Glutamatergic neuron (in vitro differentiated cells): ENCODE data around the gene GTF3C2. TPM values are rescaled to one million over a fixed set of nuclear protein-coding genes. Genes with fewer than 3 reads are reported as not detected.

Experiments used
- DNase-seq: peaks from one replicate; pipeline ENCODE4 v3.0.0; 2022
- H3K27ac Mint-ChIP-seq: one replicate; pipeline ENCODE4 v1.8.0; 2020; ENCODE audit warnings: mild to moderate bottlenecking, mixed read lengths, inconsistent platforms; ENCODE audit not compliant: unreplicated experiment
- H3K27me3 Mint-ChIP-seq: one replicate; pipeline ENCODE4 v1.8.0; 2020; ENCODE audit warnings: mild to moderate bottlenecking, moderate library complexity, mixed read lengths, inconsistent platforms; ENCODE audit not compliant: unreplicated experiment
- H3K36me3 Mint-ChIP-seq: one replicate; pipeline ENCODE4 v1.8.0; 2020; ENCODE audit warnings: mild to moderate bottlenecking, mixed read lengths, inconsistent platforms; ENCODE audit not compliant: unreplicated experiment
- H3K4me1 Mint-ChIP-seq: one replicate; pipeline ENCODE4 v1.8.0; 2020; ENCODE audit warnings: mild to moderate bottlenecking, low read depth, mixed read lengths, inconsistent platforms; ENCODE audit not compliant: unreplicated experiment
- H3K4me3 Mint-ChIP-seq: one replicate; pipeline ENCODE4 v1.8.0; 2020; ENCODE audit warnings: mild to moderate bottlenecking, mixed read lengths, inconsistent platforms; ENCODE audit not compliant: unreplicated experiment
- H3K9me3 Mint-ChIP-seq: one replicate; pipeline ENCODE4 v1.8.0; 2020; ENCODE audit warnings: mild to moderate bottlenecking, moderate library complexity, mixed read lengths, inconsistent platforms; ENCODE audit not compliant: unreplicated experiment
- total RNA-seq: library from RNA; stranded (reverse); fragmentation: NEBNext Ultra II Directional; extraction: Animal tissue kit (Norgen Biotek cat#: 25700); gene quantifications from one replicate; pipeline ENCODE4 v1.2.1, GENCODE V29; 2021; ENCODE audit not compliant: unreplicated experiment
- TF ChIP-seq, protein P1 (sequence below): fragments of 200-600 bp; sonication (generic); IDR thresholded peaks from one replicate; pipeline ENCODE4 v1.5.0; 2021; ENCODE audit not compliant: partially characterized antibody, unreplicated experiment

The GTF3C2 gene
- total RNA-seq, 1 donor from 2014 or later = 111 TPM

DNA sequence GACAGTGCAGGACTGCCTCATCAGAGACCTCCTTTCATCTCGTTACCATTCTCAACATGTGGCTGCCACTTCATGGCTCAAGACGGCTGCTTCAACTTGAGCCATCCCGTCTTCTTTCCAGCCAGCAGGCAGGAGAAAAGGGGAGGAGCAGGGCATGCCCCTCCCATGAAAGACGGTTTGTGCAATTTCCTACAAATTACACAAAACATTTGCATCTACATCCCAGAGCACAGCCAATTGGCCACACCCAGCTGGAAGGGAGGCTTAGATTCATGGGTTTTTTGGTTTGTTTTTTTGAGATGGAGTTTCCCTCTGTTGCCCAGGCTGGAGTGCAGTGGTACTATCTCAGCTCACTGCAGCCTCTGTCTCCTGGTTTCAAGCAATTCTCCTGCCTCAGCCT, 60.1 kb downstream of the GTF3C2 start:
- TF ChIP-seq, protein P1, sequence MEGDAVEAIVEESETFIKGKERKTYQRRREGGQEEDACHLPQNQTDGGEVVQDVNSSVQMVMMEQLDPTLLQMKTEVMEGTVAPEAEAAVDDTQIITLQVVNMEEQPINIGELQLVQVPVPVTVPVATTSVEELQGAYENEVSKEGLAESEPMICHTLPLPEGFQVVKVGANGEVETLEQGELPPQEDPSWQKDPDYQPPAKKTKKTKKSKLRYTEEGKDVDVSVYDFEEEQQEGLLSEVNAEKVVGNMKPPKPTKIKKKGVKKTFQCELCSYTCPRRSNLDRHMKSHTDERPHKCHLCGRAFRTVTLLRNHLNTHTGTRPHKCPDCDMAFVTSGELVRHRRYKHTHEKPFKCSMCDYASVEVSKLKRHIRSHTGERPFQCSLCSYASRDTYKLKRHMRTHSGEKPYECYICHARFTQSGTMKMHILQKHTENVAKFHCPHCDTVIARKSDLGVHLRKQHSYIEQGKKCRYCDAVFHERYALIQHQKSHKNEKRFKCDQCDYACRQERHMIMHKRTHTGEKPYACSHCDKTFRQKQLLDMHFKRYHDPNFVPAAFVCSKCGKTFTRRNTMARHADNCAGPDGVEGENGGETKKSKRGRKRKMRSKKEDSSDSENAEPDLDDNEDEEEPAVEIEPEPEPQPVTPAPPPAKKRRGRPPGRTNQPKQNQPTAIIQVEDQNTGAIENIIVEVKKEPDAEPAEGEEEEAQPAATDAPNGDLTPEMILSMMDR = no peak
- H3K9me3 Mint-ChIP-seq = peaks cover 7% of the 10 kb centered on the region
- DNase-seq = no peak
- no peaks in the 10 kb centered on the region for H3K36me3 Mint-ChIP-seq
- H3K27ac Mint-ChIP-seq = no peak overlapping the region
- H3K4me1 Mint-ChIP-seq = peaks cover 2% of the 10 kb centered on the region
- no peaks in the 10 kb centered on the region for H3K27me3 Mint-ChIP-seq
- no peak overlapping the region for H3K4me3 Mint-ChIP-seq

GRCh38 chr2:27294928-27295327, 61.6 kb downstream of the GTF3C2 start:
- Mint-ChIP-seq H3K36me3 (no peaks in the 10 kb centered on the region), H3K9me3 (peaks cover 7% of the 10 kb centered on the region), H3K27me3 (no peaks in the 10 kb centered on the region), H3K4me3 (no peak overlapping the region), H3K4me1 (peaks cover 3% of the 10 kb centered on the region), H3K27ac (no peak overlapping the region)
- DNase-seq = no peak
- TF ChIP-seq, protein P1 = no peak

DNA sequence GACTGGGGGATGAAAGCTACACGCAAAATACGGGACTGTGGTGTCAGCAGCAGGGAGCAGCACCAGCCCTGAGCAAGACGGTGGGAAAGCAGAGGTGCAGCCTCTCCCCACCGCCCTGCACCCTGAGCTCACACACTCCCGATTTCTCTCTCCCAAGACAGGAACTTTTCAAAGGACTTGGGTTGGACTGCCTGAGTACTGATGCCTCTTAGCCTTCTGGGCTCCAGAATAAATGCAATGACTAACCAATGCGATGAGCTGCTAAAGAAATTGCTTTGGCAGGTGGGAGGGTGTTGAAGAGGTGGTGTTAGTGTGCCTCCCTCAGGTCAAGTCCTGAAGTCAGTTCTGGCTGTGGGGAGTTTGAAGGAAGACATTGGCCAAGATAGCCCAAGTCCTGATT, 64.7 kb downstream of the GTF3C2 start:
- no peak for DNase-seq
- Mint-ChIP-seq H3K27ac (no peak overlapping the region), H3K27me3 (peaks cover 4% of the 10 kb centered on the region), H3K4me1 (peaks cover 3% of the 10 kb centered on the region), H3K9me3 (no peaks in the 10 kb centered on the region), H3K36me3 (no peaks in the 10 kb centered on the region), H3K4me3 (no peak overlapping the region)
- TF ChIP-seq, protein P1 = no peak

DNA sequence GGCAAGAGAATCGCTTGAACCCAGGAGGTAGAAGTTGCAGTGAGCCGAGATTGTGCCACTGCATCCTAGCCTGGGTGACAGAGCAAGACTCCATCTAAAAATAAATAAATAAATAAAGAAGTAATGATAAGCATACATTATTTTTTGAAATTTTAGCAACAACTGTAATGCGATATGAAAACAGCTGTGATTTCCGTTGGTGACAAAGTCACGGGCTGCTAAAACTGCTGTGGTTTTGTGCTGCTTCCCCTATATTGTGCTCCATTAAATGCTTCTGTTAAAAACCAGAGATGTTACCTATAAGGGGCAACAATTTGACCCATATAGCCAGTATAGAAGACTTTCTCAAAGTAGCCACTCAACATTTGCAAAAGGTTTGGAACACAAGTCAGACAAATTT, 66.0 kb downstream of the GTF3C2 start:
- H3K4me3 Mint-ChIP-seq = no peak overlapping the region
- peaks cover 4% of the 10 kb centered on the region for H3K27me3 Mint-ChIP-seq
- no peak overlapping the region for H3K27ac Mint-ChIP-seq
- no peaks in the 10 kb centered on the region for H3K36me3 Mint-ChIP-seq
- H3K4me1 Mint-ChIP-seq = peaks cover 3% of the 10 kb centered on the region
- H3K9me3 Mint-ChIP-seq = no peaks in the 10 kb centered on the region
- DNase-seq = no peak
- TF ChIP-seq, protein P1 = no peak

GRCh38 chr2:27288610-27289009, 68.0 kb downstream of the GTF3C2 start:
- Mint-ChIP-seq H3K27me3 (peaks cover 4% of the 10 kb centered on the region), H3K36me3 (no peaks in the 10 kb centered on the region), H3K27ac (no peak overlapping the region), H3K4me3 (no peak overlapping the region), H3K9me3 (no peaks in the 10 kb centered on the region), H3K4me1 (peaks cover 3% of the 10 kb centered on the region)
- TF ChIP-seq, protein P1 = no peak
- DNase-seq = no peak
